PC-9 (cell line): ENCODE measurements around the gene MAP2K4. TPM values are rescaled to one million over a fixed set of nuclear protein-coding genes. Genes with fewer than 3 reads are reported as not detected.

Experiments used
- BruUV-seq: library from RNA; stranded (reverse); fragments of 400-500 nt; replicated peaks from 2 replicates; lab custom pipeline; 2021; lab: Mats Ljungman, UMichigan
- CTCF ChIA-PET: fragments of 300-600 bp; sonication (Branson Sonifier 250); formaldehyde crosslinking; loops from one replicate; lab custom pipeline; 2022; ENCODE audit warnings: antibody characterized with exemption; lab: Charles Lee
- POLR2A ChIA-PET: fragments of 300-600 bp; sonication (Branson Sonifier 250); formaldehyde crosslinking; loops from one replicate; lab custom pipeline; 2022; ENCODE audit warnings: antibody characterized with exemption; ENCODE audit not compliant: unreplicated experiment; lab: Charles Lee
- DNase-seq, 2 experiments: peaks; one replicate each; pipeline versions ENCODE4 v3.0.0 to v3.0.0-alpha.2; 2015 to 2022; ENCODE audit warnings: mixed read lengths in 1 of 2
- H2AFZ ChIP-seq: fragments of 200-600 bp; sonication (generic); 2 replicates; pipeline ENCODE4 v1.8.1; 2017; ENCODE audit warnings: antibody characterized with exemption
- H3F3A ChIP-seq: fragments of 200-600 bp; sonication (generic); 2 replicates; pipeline ENCODE4 v1.8.1; 2017; ENCODE audit warnings: antibody characterized with exemption, mild to moderate bottlenecking, low read depth; ENCODE audit not compliant: insufficient read depth
- H3K27ac ChIP-seq: fragments of 200-600 bp; sonication (generic); 2 replicates; pipeline ENCODE4 v1.6.1; 2016; ENCODE audit warnings: mixed run types
- H3K27me3 ChIP-seq: fragments of 200-600 bp; sonication (generic); 2 replicates; pipeline ENCODE4 v1.6.1; 2016; ENCODE audit warnings: low read depth, mixed run types; ENCODE audit not compliant: insufficient read depth
- H3K36me3 ChIP-seq: fragments of 200-600 bp; sonication (generic); 2 replicates; pipeline ENCODE4 v1.6.1; 2016; ENCODE audit warnings: low read depth, mixed run types
- H3K4me1 ChIP-seq: fragments of 200-600 bp; sonication (generic); replicated peaks from 2 replicates; pipeline ENCODE4 v1.6.1; 2016; ENCODE audit warnings: mixed run types; ENCODE audit not compliant: insufficient read depth
- H3K4me2 ChIP-seq: fragments of 200-600 bp; sonication (generic); 2 replicates; pipeline ENCODE4 v1.6.1; 2017; ENCODE audit warnings: mixed run types
- H3K4me3 ChIP-seq: fragments of 200-600 bp; sonication (generic); 2 replicates; pipeline ENCODE4 v1.6.1; 2016; ENCODE audit warnings: mixed run types
- H3K79me2 ChIP-seq: fragments of 200-600 bp; sonication (generic); 2 replicates; pipeline ENCODE4 v1.6.1; 2017; ENCODE audit warnings: low read depth, mixed run types
- H3K9me2 ChIP-seq: fragments of 200-600 bp; sonication (generic); 2 replicates; pipeline ENCODE4 v1.8.1; 2017; ENCODE audit warnings: mild to moderate bottlenecking; ENCODE audit not compliant: insufficient read depth
- H3K9me3 ChIP-seq: fragments of 200-600 bp; sonication (generic); 2 replicates; pipeline ENCODE4 v1.8.1; 2016; ENCODE audit warnings: low read depth; ENCODE audit not compliant: insufficient read depth
- H4K20me1 ChIP-seq: fragments of 200-600 bp; sonication (generic); 2 replicates; pipeline ENCODE4 v1.8.1; 2017; ENCODE audit not compliant: insufficient read depth
- EZH2 ChIP-seq: fragments of 200-600 bp; sonication (generic); IDR thresholded peaks from 2 replicates; pipeline ENCODE4 v1.8.0; 2017; ENCODE audit warnings: antibody characterized with exemption, low read depth
- intact Hi-C: fragments of 100-400 bp; cut with micrococcal nuclease; formaldehyde crosslinking; loops from one replicate; pipeline ENCODE4 v1.10.0; 2022; ENCODE audit not compliant: unreplicated experiment
- total RNA-seq: library from RNA; stranded (reverse); gene quantifications from 2 replicates; pipeline ENCODE4 v1.2.3, GENCODE V29; 2021
- TF ChIP-seq, protein P1 (sequence below): fragments of 200-600 bp; sonication (generic); conservative IDR thresholded peaks from 2 replicates; pipeline ENCODE4 v1.6.1; 2017; ENCODE audit warnings: mixed run types, antibody characterized with exemption, mild to moderate bottlenecking, moderate library complexity

Gene MAP2K4
- total RNA-seq, 1 experiment from 2014 or later: 44.3 TPM

DNA sequence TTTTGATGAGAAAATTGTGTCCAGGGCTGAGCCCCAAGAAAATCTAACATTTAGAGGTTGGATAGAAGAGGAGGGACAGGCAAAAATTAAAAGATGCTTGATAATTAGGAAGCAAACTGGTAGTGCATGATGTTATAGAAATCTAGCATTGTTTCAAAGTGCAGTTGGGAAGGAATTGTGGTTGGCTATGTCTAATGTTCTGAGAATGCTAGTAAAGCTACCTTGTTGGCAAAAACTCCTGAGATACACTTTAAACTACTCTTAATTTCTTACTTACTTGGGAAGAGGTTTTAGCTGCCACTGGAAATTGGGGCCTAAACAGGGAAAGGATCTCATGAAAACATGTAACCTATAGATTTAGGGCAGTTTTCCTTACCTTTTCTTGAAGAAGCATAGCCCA, 48.3 kb downstream of the MAP2K4 start:
- no peaks in the 10 kb centered on the region for H3F3A ChIP-seq
- H3K4me1 ChIP-seq: no peaks in the 10 kb centered on the region
- no peak for DNase-seq
- POLR2A ChIA-PET: interaction anchor here (0.5 kb wide), 1 partner anchor 42 kb away, joined by 10 read pairs; no protein-coding TSS in a partner anchor
- H3K27me3 ChIP-seq: no peaks in the 10 kb centered on the region
- no peak overlapping the region for H3K4me3 ChIP-seq
- H3K4me2 ChIP-seq: no peak overlapping the region
- H3K79me2 ChIP-seq: no peaks in the 10 kb centered on the region
- H3K27ac ChIP-seq: no peak overlapping the region
- TF ChIP-seq EZH2: no peak
- TF ChIP-seq, protein P1, sequence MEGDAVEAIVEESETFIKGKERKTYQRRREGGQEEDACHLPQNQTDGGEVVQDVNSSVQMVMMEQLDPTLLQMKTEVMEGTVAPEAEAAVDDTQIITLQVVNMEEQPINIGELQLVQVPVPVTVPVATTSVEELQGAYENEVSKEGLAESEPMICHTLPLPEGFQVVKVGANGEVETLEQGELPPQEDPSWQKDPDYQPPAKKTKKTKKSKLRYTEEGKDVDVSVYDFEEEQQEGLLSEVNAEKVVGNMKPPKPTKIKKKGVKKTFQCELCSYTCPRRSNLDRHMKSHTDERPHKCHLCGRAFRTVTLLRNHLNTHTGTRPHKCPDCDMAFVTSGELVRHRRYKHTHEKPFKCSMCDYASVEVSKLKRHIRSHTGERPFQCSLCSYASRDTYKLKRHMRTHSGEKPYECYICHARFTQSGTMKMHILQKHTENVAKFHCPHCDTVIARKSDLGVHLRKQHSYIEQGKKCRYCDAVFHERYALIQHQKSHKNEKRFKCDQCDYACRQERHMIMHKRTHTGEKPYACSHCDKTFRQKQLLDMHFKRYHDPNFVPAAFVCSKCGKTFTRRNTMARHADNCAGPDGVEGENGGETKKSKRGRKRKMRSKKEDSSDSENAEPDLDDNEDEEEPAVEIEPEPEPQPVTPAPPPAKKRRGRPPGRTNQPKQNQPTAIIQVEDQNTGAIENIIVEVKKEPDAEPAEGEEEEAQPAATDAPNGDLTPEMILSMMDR: no peak
- no peak overlapping the region for H2AFZ ChIP-seq
- intact Hi-C loops: no loop called here
- CTCF ChIA-PET: no interaction called here
- no peaks in the 10 kb centered on the region for H3K9me2 ChIP-seq
- no TSS peak for BruUV-seq
- H3K9me3 ChIP-seq: no peaks in the 10 kb centered on the region
- no peaks in the 10 kb centered on the region for H3K36me3 ChIP-seq
- H4K20me1 ChIP-seq: no peaks in the 10 kb centered on the region

DNA sequence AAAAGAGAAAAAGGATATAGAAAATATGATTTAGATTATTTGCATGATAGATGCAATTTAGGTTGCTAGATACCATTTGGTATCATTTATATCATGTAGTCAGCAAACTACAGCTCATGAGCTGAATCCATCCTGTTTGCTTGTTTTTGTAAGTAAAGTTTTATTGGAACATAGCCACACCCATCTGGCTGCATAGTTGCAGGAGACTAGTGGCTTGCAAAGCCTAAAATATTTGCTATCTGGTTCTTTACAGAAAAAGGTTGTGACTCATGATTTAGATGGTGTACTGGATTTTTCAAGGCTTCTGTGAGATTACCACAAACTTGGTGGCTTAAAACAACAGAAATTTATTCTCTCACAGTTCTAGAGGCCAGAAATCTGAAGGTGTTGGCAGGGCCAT, 49.9 kb downstream of the MAP2K4 start:
- TF ChIP-seq, protein P1: no peak
- TF ChIP-seq EZH2: no peak
- Histone ChIP-seq H4K20me1 (no peaks in the 10 kb centered on the region), H3K79me2 (no peaks in the 10 kb centered on the region), H3K4me1 (no peaks in the 10 kb centered on the region), H3K9me2 (no peaks in the 10 kb centered on the region), H3K36me3 (no peaks in the 10 kb centered on the region), H3K27me3 (no peaks in the 10 kb centered on the region), H3K9me3 (no peaks in the 10 kb centered on the region), H3F3A (no peaks in the 10 kb centered on the region), H3K4me2 (no peak overlapping the region), H3K27ac (no peak overlapping the region), H2AFZ (no peak overlapping the region), H3K4me3 (no peak overlapping the region)
- DNase-seq: no peak
- intact Hi-C loops: no loop called here
- CTCF ChIA-PET: no interaction called here
- POLR2A ChIA-PET: no interaction called here
- no TSS peak for BruUV-seq

DNA sequence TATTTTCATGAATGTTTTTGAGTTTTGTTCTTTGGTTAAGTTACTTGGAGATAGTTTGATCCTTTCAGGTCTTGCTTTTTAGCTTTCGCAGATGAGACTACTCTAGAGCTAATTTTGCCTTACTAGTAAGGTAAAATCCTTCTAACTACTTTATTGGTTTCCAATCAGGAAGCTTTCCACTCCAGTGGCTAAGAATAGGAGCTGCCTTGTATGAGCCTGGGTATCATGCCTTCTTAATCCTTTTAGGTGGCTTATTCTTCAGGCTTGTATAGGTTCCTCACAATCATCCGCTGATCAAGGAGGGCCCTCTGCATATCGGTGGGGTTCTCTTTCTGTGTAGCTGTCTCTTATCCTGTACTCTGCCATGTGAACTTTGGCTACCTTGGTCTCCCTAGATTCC, 53.7 kb downstream of the MAP2K4 start:
- H3K9me3 ChIP-seq: no peaks in the 10 kb centered on the region
- H3K36me3 ChIP-seq: no peaks in the 10 kb centered on the region
- no peaks in the 10 kb centered on the region for H3K27me3 ChIP-seq
- CTCF ChIA-PET: no interaction called here
- H2AFZ ChIP-seq: no peak overlapping the region
- no peak for TF ChIP-seq EZH2
- TF ChIP-seq, protein P1: no peak
- intact Hi-C loops: no loop called here
- no peaks in the 10 kb centered on the region for H3K79me2 ChIP-seq
- no peaks in the 10 kb centered on the region for H3F3A ChIP-seq
- no peaks in the 10 kb centered on the region for H4K20me1 ChIP-seq
- BruUV-seq: no TSS peak
- no peak overlapping the region for H3K4me3 ChIP-seq
- H3K27ac ChIP-seq: no peak overlapping the region
- POLR2A ChIA-PET: no interaction called here
- H3K4me2 ChIP-seq: no peak overlapping the region
- no peaks in the 10 kb centered on the region for H3K9me2 ChIP-seq
- H3K4me1 ChIP-seq: no peaks in the 10 kb centered on the region
- DNase-seq: no peak
